Prostate gland (tissue), 2 donors: ENCODE data around the gene MSMP. TPM values are rescaled to one million over a fixed set of nuclear protein-coding genes. Genes with fewer than 3 reads are reported as not detected.

Experiments
- DNase-seq: peaks from one replicate; pipeline ENCODE4 v3.0.0-alpha.2; 2019; ENCODE audit warnings: low spot score
- H3K27ac ChIP-seq, 2 donors: fragments of 200-600 bp; sonication (generic); 2 replicates each; pipeline ENCODE4 v1.5.1; 2017 to 2019
- H3K27me3 ChIP-seq: fragments of 200-600 bp; sonication (generic); replicated peaks from 2 replicates; pipeline ENCODE4 v1.5.1; 2019; ENCODE audit not compliant: insufficient read depth
- H3K36me3 ChIP-seq, 2 donors: fragments of 200-600 bp; sonication (generic); 1 replicate in 1 of 2; 2 replicates in 1 of 2; pipeline versions ENCODE4 v1.5.1 to v1.8.1; 2017 to 2019
- H3K4me1 ChIP-seq: fragments of 200-600 bp; sonication (generic); replicated peaks from 2 replicates; pipeline ENCODE4 v1.5.1; 2019
- H3K4me3 ChIP-seq, 2 donors: fragments of 200-600 bp; sonication (generic); 2 replicates each; pipeline ENCODE4 v1.5.1; 2017 to 2019
- H3K9me3 ChIP-seq: fragments of 200-600 bp; sonication (generic); 2 replicates; pipeline ENCODE4 v1.5.1; 2017
- CTCF ChIP-seq, 4 experiments: fragments of 200-600 bp in 2 of 4; fragments of 450-650 bp in 2 of 4; sonication (generic) in 2 of 4; IDR thresholded peaks; 1 replicate in 3 of 4; 2 replicates in 1 of 4; pipeline ENCODE4 v1.5.1; 2016 to 2019; ENCODE audit warnings: antibody characterized with exemption in 4 of 4, mild to moderate bottlenecking in 2 of 4, moderate library complexity in 2 of 4
- POLR2A ChIP-seq: fragments of 450-650 bp; IDR thresholded peaks from one replicate; pipeline ENCODE4 v1.6.1; 2016; ENCODE audit warnings: antibody characterized with exemption, mild to moderate bottlenecking
- POLR2AphosphoS5 ChIP-seq: sonication (generic); formaldehyde crosslinking; IDR thresholded peaks from one replicate; pipeline ENCODE4 v1.6.1; 2017; ENCODE audit warnings: antibody characterized with exemption
- WGBS: methylation state at CpG from one replicate; pipeline ENCODE4 v1.1.5; 2018; 5-methylcytosine and 5-hydroxymethylcytosine counted together
- intact Hi-C: fragments of 100-400 bp; cut with DNase I; formaldehyde crosslinking; loops from one replicate; pipeline ENCODE4 v1.14.2; 2022
- total RNA-seq, 2 donors: library from RNA; depleted of rRNA; stranded (reverse); fragments of >200 nt; gene quantifications; one replicate each; pipeline ENCODE4 v1.1.0, GENCODE V29; 2016

The MSMP gene
- total RNA-seq, 2 donors from 2014 or later = not detected

- Histone ChIP-seq H3K4me1 (no peaks in the 10 kb centered on the region), H3K4me3 (peak overlapping the region; percentile 55 to 59), H3K9me3 (no peaks in the 10 kb centered on the region), H3K27me3 (no peaks in the 10 kb centered on the region), H3K36me3 (peaks cover 0 to 11% of the 10 kb centered on the region in 2 donors), H3K27ac (peak overlapping the region; percentile 83 to 93)
- 10% methylated on average over 47 of the region's 48 CpGs for WGBS
- TF ChIP-seq POLR2A = no peak
- TF ChIP-seq CTCF (IDR thresholded peaks at IDR 0.05) = peak; percentile 42 to 78 (median 53)
- intact Hi-C loops = no loop called here
- DNase-seq = peak; percentile 50
These were observed 2.5 kb upstream of the MSMP start for GRCh38 chr9:35756275-35757225.

GRCh38 chr9:35755071-35755470 lies 995 bp upstream of the MSMP start:
- intact Hi-C loops = no loop called here
- no peak for DNase-seq
- 93% methylated on average over 4 of the region's 4 CpGs for WGBS
- Histone ChIP-seq H3K27ac (no peak overlapping the region), H3K4me1 (peaks cover 2% of the 10 kb centered on the region), H3K4me3 (no peak overlapping the region), H3K9me3 (no peaks in the 10 kb centered on the region), H3K36me3 (peaks cover 0 to 11% of the 10 kb centered on the region in 2 donors), H3K27me3 (no peaks in the 10 kb centered on the region)
- no peak for TF ChIP-seq CTCF (IDR thresholded peaks at IDR 0.05)
- no peak for TF ChIP-seq POLR2AphosphoS5
- TF ChIP-seq POLR2A = no peak

- Histone ChIP-seq H3K9me3 (no peaks in the 10 kb centered on the region), H3K4me3 (no peak overlapping the region), H3K27ac (no peak overlapping the region), H3K36me3 (peaks cover 0 to 11% of the 10 kb centered on the region in 2 donors), H3K4me1 (peaks cover 5% of the 10 kb centered on the region), H3K27me3 (no peaks in the 10 kb centered on the region)
- intact Hi-C loops = no loop called here
- TF ChIP-seq CTCF (IDR thresholded peaks at IDR 0.05) = no peak
- no peak for TF ChIP-seq POLR2AphosphoS5
- TF ChIP-seq POLR2A = no peak
- 86% methylated on average over 5 of the region's 5 CpGs for WGBS
- DNase-seq = no peak
These were observed 610 bp downstream of the MSMP start for GRCh38 chr9:35753466-35753865.

- Histone ChIP-seq H3K36me3 (peaks cover 0 to 11% of the 10 kb centered on the region in 2 donors), H3K9me3 (no peaks in the 10 kb centered on the region), H3K4me1 (peaks cover 21% of the 10 kb centered on the region), H3K27me3 (no peaks in the 10 kb centered on the region), H3K27ac (peak overlapping the region in 1 of 2 donors; percentile 88), H3K4me3 (peak overlapping the region in 1 of 2 donors; percentile 89)
- intact Hi-C loops = no loop called here
- WGBS = 56% methylated on average over 4 of the region's 4 CpGs
- TF ChIP-seq POLR2A (no peak), CTCF (IDR thresholded peaks at IDR 0.05) (no peak), POLR2AphosphoS5 (no peak)
- no peak for DNase-seq
These were observed 3.9 kb downstream of the MSMP start for GRCh38 chr9:35750256-35750531.
